Measurements from ENCODE around the gene RPS29. TPM values are rescaled to one million over a fixed set of nuclear protein-coding genes. Genes with fewer than 3 reads are reported as not detected.

RPS29 gene
- total and polyA plus RNA-seq, 2 of the 13 experiments (the other 11 are each of a cell fraction or from before 2014, with no cell fraction given): 4,303 to 8,215 TPM

GRCh38 chr14:49633640-49634546 is 47.7 kb upstream of the RPS29 start (continued):
- peak; percentile 25; the same call in 1 of the 2 replicates for TF ChIP-seq PAX8 (CRISPR knock-in tag; IDR thresholded peaks at IDR 0.05; ENCODE audit: borderline replicate concordance)
- TF ChIP-seq SP5 (CRISPR knock-in tag; IDR thresholded peaks at IDR 0.05; ENCODE audit: borderline replicate concordance, low read depth): peak; percentile 36; the same call in 1 of the 2 replicates
- peak; percentile 88 for TF ChIP-seq ZBTB7B (CRISPR knock-in tag; IDR thresholded peaks at IDR 0.05)
- TF ChIP-seq PLSCR1 (CRISPR knock-in tag; IDR thresholded peaks at IDR 0.05; ENCODE audit: borderline replicate concordance): peak; percentile 88
- peak; percentile 96 for TF ChIP-seq CCDC6 (CRISPR knock-in tag; IDR thresholded peaks at IDR 0.05)
- peak; percentile 36; the same call in 1 of the 2 replicates for TF ChIP-seq HNRNPL (IDR thresholded peaks at IDR 0.05; ENCODE audit: low read depth, low read length)
- TF ChIP-seq ZNF792 (CRISPR knock-in tag; IDR thresholded peaks at IDR 0.05): peak; percentile 49; the same call in 1 of the 2 replicates
- peak; percentile 71 for TF ChIP-seq ZGPAT (CRISPR knock-in tag; IDR thresholded peaks at IDR 0.05)
- TF ChIP-seq KLF11 (CRISPR knock-in tag; IDR thresholded peaks at IDR 0.05): peak; percentile 84; the same call in 1 of the 2 replicates
- TF ChIP-seq ZSCAN31 (CRISPR knock-in tag; IDR thresholded peaks at IDR 0.05; ENCODE audit: low read depth): peak; percentile 60; the same call in 1 of the 2 replicates
- TF ChIP-seq STAT5B (CRISPR knock-in tag; IDR thresholded peaks at IDR 0.05): no peak
- TF ChIP-seq HNRNPLL (IDR thresholded peaks at IDR 0.05; ENCODE audit: low read depth, low read length, poor library complexity, severe bottlenecking): peak; percentile 99
- TF ChIP-seq ZSCAN29 (CRISPR knock-in tag; conservative IDR thresholded peaks at IDR 0.05): no peak
- no peak for TF ChIP-seq ZSCAN30 (CRISPR knock-in tag; IDR thresholded peaks at IDR 0.05)
- TF ChIP-seq CBX5 (CRISPR knock-in tag; IDR thresholded peaks at IDR 0.05; ENCODE audit: borderline replicate concordance): peak; percentile 69
- TF ChIP-seq HOXA5 (CRISPR knock-in tag; IDR thresholded peaks at IDR 0.05): peak; percentile 53; the same call in 1 of the 2 replicates
- TF ChIP-seq, protein P1, sequence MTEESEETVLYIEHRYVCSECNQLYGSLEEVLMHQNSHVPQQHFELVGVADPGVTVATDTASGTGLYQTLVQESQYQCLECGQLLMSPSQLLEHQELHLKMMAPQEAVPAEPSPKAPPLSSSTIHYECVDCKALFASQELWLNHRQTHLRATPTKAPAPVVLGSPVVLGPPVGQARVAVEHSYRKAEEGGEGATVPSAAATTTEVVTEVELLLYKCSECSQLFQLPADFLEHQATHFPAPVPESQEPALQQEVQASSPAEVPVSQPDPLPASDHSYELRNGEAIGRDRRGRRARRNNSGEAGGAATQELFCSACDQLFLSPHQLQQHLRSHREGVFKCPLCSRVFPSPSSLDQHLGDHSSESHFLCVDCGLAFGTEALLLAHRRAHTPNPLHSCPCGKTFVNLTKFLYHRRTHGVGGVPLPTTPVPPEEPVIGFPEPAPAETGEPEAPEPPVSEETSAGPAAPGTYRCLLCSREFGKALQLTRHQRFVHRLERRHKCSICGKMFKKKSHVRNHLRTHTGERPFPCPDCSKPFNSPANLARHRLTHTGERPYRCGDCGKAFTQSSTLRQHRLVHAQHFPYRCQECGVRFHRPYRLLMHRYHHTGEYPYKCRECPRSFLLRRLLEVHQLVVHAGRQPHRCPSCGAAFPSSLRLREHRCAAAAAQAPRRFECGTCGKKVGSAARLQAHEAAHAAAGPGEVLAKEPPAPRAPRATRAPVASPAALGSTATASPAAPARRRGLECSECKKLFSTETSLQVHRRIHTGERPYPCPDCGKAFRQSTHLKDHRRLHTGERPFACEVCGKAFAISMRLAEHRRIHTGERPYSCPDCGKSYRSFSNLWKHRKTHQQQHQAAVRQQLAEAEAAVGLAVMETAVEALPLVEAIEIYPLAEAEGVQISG (CRISPR knock-in tag; IDR thresholded peaks at IDR 0.05): peak; percentile 95
- TF ChIP-seq ZNF558 (CRISPR knock-in tag; IDR thresholded peaks at IDR 0.05; ENCODE audit: borderline replicate concordance): no peak; the same call in 1 of the 2 replicates
- TF ChIP-seq ZNF503 (CRISPR knock-in tag; IDR thresholded peaks at IDR 0.05): peak; percentile 33; the same call in 1 of the 2 replicates
- TF ChIP-seq SRSF1 (optimal IDR thresholded peaks at IDR 0.05; ENCODE audit: low read depth, low read length): peak; percentile 81
- TF ChIP-seq REPIN1 (CRISPR knock-in tag; IDR thresholded peaks at IDR 0.05; ENCODE audit: borderline replicate concordance, low read depth): peak; percentile 73
- TF ChIP-seq POLR2AphosphoS5 (IDR thresholded peaks at IDR 0.05; ENCODE audit: low read depth, low read length): peak; percentile 79
- TF ChIP-seq SP1 (IDR thresholded peaks at IDR 0.05): no peak
- peak; percentile 69 for TF ChIP-seq SP1 (CRISPR knock-in tag; IDR thresholded peaks at IDR 0.05)
